ENCODE results near the gene FBF1. TPM values are rescaled to one million over a fixed set of nuclear protein-coding genes. Genes with fewer than 3 reads are reported as not detected.
"Not testable (repeated sequence)": the region's sequence is repeated elsewhere in the genome, so short reads cannot be mapped to it uniquely, and the experiment has no call there.

The FBF1 gene
- total RNA-seq, 3 donors from 2014 or later, result 7.7 to 18.7 (median 17.7) TPM

DNA sequence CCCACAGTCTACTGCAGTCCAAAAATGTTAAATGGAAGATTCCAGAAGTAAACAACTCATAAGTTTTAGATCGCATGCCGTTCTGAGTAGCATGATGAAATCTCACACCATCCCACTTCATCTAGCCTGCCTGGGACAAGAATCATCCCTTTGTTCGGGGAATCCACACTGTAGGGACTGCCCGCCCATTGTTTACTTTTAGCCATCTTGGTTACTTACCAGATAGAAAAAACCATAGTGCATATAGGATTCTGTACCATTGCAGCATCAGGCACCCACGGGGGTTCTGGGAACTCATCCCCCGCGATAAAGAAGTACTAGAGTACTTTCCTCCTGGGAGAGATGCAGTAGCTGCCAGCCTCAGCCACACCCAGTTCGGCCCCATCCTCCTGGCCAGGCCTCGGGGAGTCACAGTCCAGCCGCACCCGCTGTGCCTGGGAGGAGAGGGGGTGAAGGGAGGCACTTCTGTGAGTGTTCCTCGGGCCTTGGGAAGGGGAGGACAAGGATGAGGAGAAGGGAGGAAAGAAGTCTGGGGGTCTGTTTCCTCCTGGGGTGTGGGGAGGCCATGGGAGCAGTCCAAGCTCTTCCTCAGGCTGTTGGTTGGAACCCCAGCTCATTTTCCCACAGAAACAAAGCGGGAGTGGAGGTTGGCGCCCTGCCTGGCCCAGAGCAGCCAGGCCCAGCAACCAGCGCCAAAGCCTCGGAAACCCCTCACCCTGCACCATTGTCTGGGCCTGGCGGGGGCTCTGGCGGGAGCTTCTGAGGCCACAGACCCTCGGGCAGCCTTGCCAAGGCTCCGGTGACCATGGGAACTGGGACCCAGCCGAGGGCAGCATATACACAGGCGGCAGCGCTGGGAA, 71.3 kb downstream of the FBF1 start:
- H3K36me3 ChIP-seq, result no peaks in the 10 kb centered on the region
- no peaks in the 10 kb centered on the region for H3K27me3 ChIP-seq
- intact Hi-C loops (cut with DNase I; ENCODE audit: low total_unique reads), result no loop called here
- peak overlapping the region; percentile 95 to 96 for H3K27ac ChIP-seq
- H3K9me3 ChIP-seq, result no peaks in the 10 kb centered on the region
- no peak for TF ChIP-seq POLR2A (IDR thresholded peaks at IDR 0.05)
- TF ChIP-seq POLR2AphosphoS5 (IDR thresholded peaks at IDR 0.05), result peak in 1 of 3 donors; percentile 7
- peaks cover 13 to 19% of the 10 kb centered on the region in 2 donors for H3K4me1 ChIP-seq
- peak overlapping the region; percentile 29 to 52 (median 35) for H3K4me3 ChIP-seq
- DNase-seq (ENCODE audit: low spot score in 2 of 2), result peak in 1 of 2 donors; percentile 61

DNA sequence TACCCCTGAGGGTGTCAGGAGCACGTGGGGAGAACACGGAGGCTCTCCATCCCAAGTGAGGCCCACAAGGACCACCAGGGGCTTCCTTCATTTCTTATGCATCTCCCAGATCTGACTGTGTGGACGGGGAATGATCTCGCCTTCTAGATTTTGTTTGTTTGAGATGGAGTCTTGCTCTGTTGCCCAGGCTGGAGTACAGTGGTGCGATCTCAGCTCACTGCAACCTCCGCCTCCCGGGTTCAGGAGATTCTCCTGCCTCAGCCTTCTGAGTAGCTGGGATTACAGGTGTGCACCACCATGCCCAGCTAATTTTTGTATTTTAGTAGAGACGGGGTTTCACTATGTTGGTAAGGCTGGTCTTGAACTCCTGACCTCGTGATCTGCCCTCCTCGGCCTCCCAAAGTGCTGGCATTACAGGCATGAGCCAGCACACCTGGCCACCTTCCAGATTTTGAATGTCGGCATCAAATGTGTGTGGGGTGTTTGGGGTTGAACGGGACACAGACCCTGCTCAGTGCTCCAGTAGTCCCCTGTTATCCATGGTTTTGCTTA, 72.0 kb downstream of the FBF1 start:
- H3K9me3 ChIP-seq; intact Hi-C loops (cut with DNase I; ENCODE audit: low total_unique reads); H3K36me3 ChIP-seq; H3K27me3 ChIP-seq: not testable (repeated sequence)
- DNase-seq (ENCODE audit: low spot score in 2 of 2), result peak in 1 of 2 donors; percentile 47
- H3K4me3 ChIP-seq, result peak overlapping the region in 1 of 3 donors; percentile 52
- H3K27ac ChIP-seq, result peak overlapping the region; percentile 95 to 96
- H3K4me1 ChIP-seq, result peaks cover 11 to 16% of the 10 kb centered on the region in 2 donors

DNA sequence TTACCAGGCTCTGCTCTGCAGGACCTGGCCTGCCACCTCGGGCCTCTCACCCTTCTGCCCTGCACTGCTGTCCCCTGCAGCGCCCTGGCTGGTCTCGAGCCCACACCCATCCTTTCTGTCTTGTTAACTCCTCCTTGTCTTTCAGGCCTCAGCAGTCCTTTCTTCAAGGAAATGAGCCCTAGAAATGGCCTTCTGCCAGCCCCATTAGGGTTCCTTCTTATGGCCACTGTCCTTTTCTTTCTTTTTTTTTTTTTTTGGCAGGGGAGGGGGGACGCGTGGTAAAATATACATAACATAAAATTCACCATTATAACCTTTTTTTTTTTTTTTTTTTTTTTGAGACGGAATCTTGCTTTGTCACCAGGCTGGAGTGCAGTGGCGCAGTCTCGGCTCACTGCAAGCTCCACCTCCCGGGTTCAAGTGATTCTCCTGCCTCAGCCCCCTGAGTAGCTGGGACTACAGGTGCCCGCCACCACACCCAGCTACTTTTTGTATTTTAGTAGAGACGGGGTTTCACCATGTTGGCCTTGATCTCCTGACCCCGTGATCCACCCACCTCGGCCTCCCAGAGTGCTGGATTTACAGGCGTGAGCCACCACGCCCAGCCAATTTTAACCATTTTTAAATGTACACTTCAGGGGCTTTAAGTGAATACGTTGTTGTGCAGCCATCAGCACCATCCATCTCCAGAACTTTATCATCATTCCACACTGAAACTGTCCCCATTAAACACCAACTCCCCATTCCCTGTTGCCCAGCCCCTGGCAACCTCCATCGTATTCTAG, 75.2 kb downstream of the FBF1 start:
- DNase-seq (ENCODE audit: low spot score in 2 of 2); H3K4me3 ChIP-seq; H3K9me3 ChIP-seq; H3K36me3 ChIP-seq; H3K4me1 ChIP-seq; intact Hi-C loops (cut with DNase I; ENCODE audit: low total_unique reads); H3K27me3 ChIP-seq: not testable (repeated sequence)
- peak overlapping the region; percentile 25 to 71 for H3K27ac ChIP-seq

DNA sequence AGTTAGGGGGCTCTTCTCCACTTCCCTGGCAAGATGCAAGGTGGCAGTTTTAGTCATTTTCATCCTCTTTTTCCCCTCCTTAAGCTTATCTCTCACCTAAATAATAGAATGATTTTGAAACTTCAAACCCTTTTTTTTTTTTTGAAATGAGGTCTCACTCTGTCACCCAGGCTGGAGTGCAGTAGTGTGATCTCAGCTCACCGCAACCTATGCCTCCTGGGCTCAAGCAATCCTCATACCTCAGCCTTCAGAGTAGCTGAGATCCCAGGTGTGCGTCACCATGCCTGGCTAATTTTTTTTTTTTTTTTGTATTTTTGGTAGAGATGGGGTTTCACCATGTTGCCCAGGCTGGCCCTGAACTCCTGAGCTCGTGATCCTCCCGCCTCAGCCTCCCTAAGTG, 76.0 kb downstream of the FBF1 start:
- H3K4me3 ChIP-seq; H3K36me3 ChIP-seq; DNase-seq (ENCODE audit: low spot score in 2 of 2); H3K9me3 ChIP-seq; intact Hi-C loops (cut with DNase I; ENCODE audit: low total_unique reads); H3K4me1 ChIP-seq; H3K27me3 ChIP-seq: not testable (repeated sequence)
- H3K27ac ChIP-seq, result peak overlapping the region; percentile 71 to 82

DNA sequence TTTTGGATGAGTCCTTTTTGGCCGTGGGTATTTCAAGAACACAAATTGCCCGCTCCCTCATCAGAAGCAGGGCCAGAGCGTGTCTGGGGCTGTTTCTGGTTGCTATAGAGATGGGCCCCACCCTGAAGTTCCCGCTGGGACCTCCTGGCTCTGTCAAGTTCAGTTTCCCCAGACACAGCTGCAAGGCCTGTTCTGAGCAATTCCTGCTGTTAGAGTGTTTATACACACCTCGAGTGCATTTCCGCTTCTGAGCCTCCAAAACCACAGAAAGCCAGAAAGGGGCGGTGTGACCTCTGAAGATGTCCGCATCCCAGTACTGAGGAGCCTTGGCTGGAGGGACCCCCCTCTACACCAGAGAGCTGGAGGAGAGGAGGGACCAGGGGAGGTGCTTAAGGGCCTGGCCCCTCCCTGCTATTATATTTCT, 76.4 kb downstream of the FBF1 start:
- Histone ChIP-seq H3K27ac (peak overlapping the region; percentile 71 to 82), H3K36me3 (no peaks in the 10 kb centered on the region), H3K27me3 (no peaks in the 10 kb centered on the region), H3K9me3 (no peaks in the 10 kb centered on the region), H3K4me1 (peaks cover 0 to 4% of the 10 kb centered on the region in 2 donors), H3K4me3 (no peak overlapping the region)
- intact Hi-C loops (cut with DNase I; ENCODE audit: low total_unique reads), result no loop called here
- TF ChIP-seq, protein P1, sequence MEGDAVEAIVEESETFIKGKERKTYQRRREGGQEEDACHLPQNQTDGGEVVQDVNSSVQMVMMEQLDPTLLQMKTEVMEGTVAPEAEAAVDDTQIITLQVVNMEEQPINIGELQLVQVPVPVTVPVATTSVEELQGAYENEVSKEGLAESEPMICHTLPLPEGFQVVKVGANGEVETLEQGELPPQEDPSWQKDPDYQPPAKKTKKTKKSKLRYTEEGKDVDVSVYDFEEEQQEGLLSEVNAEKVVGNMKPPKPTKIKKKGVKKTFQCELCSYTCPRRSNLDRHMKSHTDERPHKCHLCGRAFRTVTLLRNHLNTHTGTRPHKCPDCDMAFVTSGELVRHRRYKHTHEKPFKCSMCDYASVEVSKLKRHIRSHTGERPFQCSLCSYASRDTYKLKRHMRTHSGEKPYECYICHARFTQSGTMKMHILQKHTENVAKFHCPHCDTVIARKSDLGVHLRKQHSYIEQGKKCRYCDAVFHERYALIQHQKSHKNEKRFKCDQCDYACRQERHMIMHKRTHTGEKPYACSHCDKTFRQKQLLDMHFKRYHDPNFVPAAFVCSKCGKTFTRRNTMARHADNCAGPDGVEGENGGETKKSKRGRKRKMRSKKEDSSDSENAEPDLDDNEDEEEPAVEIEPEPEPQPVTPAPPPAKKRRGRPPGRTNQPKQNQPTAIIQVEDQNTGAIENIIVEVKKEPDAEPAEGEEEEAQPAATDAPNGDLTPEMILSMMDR (IDR thresholded peaks at IDR 0.05), result peak in 1 of 3 donors; percentile 13
- TF ChIP-seq POLR2A (IDR thresholded peaks at IDR 0.05), result no peak
- peak in 1 of 2 donors; percentile 48 for DNase-seq (ENCODE audit: low spot score in 2 of 2)

DNA sequence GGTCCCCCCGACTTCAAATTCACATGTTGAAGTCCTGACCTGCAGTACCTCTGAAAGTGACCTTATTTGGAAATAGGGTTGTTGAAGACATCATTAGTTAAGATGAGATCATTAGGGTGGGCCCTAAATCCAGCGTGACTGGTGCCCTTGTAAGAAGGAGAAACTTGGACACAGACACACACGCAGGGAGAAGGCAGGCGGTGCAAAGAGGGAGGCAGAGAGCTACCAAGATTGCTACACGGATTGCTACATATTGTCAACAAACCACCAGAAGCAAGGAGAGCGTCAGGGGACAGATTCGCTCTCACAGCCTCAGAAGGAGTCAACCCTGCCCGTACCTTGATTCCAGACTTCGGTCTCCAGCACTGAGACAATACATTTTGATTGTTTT, 78.9 kb downstream of the FBF1 start:
- no peaks in the 10 kb centered on the region for H3K36me3 ChIP-seq
- H3K27ac ChIP-seq, result peak overlapping the region in 1 of 2 donors; percentile 12
- intact Hi-C loops (cut with DNase I; ENCODE audit: low total_unique reads), result no loop called here
- no peaks in the 10 kb centered on the region for H3K4me1 ChIP-seq
- no peak overlapping the region for H3K4me3 ChIP-seq
- TF ChIP-seq POLR2AphosphoS5 (IDR thresholded peaks at IDR 0.05), result peak in 1 of 3 donors; percentile 31
- TF ChIP-seq POLR2A (IDR thresholded peaks at IDR 0.05), result no peak
- no peaks in the 10 kb centered on the region for H3K9me3 ChIP-seq
- no peak for DNase-seq (ENCODE audit: low spot score in 2 of 2)
- no peaks in the 10 kb centered on the region for H3K27me3 ChIP-seq

Other genes with a start within 250 kb of the FBF1 start
- 100 to 1,000 TPM in 1 of 3 donors, 10 to 100 TPM in 1, 1 to 10 TPM in 1; 9.8 to 125 (median 67.2) TPM for gene ITGB4, start 219.6 kb downstream of the FBF1 start, total RNA-seq
- gene GALK1, start 175.8 kb downstream of the FBF1 start, total RNA-seq, result 10 to 100 TPM; 21.9 to 32.1 (median 24.9) TPM
- gene UNK, start 156.2 kb downstream of the FBF1 start, total RNA-seq, result 10 to 100 TPM; 18.7 to 43.3 (median 28.5) TPM
- 10 to 100 TPM in 1 of 3 donors, 1 to 10 TPM in 2; 5.6 to 15.5 (median 8.5) TPM for gene UNC13D, start 96.6 kb downstream of the FBF1 start, total RNA-seq
- gene WBP2, start 85.7 kb downstream of the FBF1 start, total RNA-seq, result 10 to 100 TPM; 44.9 to 63.2 (median 62.9) TPM
- 10 to 100 TPM; 15.4 to 26.1 (median 23.3) TPM for gene TRIM47, start 62.5 kb downstream of the FBF1 start, total RNA-seq
- gene TRIM65, start 44.1 kb downstream of the FBF1 start, total RNA-seq, result 10 to 100 TPM; 16.7 to 28.8 (median 23.3) TPM
- gene MRPL38, start 36.2 kb downstream of the FBF1 start, total RNA-seq, result 10 to 100 TPM; 29.4 to 39.0 (median 36.6) TPM
- 100 to 1,000 TPM in 1 of 3 donors, 10 to 100 TPM in 2; 55.1 to 147 (median 55.3) TPM for gene ACOX1, start 38.1 kb upstream of the FBF1 start, total RNA-seq
- 10 to 100 TPM; 16.7 to 30.2 (median 26.8) TPM for gene TEN1, start 38.2 kb upstream of the FBF1 start, total RNA-seq
- 10 to 100 TPM in 1 of 3 donors, 1 to 10 TPM in 2; 6.6 to 13.0 (median 9.5) TPM for gene CDK3, start 59.8 kb upstream of the FBF1 start, total RNA-seq
- gene EVPL, start 86.3 kb upstream of the FBF1 start, total RNA-seq, result 1 to 10 TPM; 1.6 to 8.0 (median 3.9) TPM
- 10 to 100 TPM; 41.3 to 49.6 (median 48.3) TPM for gene SRP68, start 131.5 kb upstream of the FBF1 start, total RNA-seq
- not detected for gene GALR2, start 133.7 kb upstream of the FBF1 start, total RNA-seq
- gene ZACN, start 138.1 kb upstream of the FBF1 start, total RNA-seq, result not detected
- 100 to 1,000 TPM in 1 of 3 donors, 10 to 100 TPM in 2; 91.4 to 103 (median 93.9) TPM for gene EXOC7, start 162.7 kb upstream of the FBF1 start, total RNA-seq
- under 1 TPM in 1 of 3 donors, not detected in 2; 0.15 TPM for gene FOXJ1, start 200.2 kb upstream of the FBF1 start, total RNA-seq

Data from breast epithelium (tissue), 4 donors.